ENCODE measurements around the gene CNIH3.

CNIH3 gene

DNA sequence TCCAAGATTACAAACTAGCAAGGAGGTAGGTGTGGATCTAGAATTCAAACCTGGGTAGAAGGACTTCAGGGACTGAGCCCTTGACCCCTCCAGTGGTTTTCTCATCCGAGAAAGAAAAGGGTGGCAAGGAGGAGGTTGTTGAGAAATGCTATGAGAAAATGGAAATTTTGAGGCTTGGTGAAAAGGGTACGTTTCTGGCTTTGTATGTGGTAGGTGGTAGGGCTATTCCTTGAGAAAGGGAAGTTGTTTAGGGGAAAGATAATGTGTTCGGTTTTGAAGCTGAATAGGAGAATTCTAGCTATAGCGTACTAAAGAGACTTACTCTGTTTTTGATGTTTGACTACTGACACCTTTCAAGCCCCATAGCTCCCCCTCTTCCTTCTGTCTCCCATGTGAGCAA lies 133.8 kb downstream of the CNIH3 start:
- DNase-seq = no peak

DNA sequence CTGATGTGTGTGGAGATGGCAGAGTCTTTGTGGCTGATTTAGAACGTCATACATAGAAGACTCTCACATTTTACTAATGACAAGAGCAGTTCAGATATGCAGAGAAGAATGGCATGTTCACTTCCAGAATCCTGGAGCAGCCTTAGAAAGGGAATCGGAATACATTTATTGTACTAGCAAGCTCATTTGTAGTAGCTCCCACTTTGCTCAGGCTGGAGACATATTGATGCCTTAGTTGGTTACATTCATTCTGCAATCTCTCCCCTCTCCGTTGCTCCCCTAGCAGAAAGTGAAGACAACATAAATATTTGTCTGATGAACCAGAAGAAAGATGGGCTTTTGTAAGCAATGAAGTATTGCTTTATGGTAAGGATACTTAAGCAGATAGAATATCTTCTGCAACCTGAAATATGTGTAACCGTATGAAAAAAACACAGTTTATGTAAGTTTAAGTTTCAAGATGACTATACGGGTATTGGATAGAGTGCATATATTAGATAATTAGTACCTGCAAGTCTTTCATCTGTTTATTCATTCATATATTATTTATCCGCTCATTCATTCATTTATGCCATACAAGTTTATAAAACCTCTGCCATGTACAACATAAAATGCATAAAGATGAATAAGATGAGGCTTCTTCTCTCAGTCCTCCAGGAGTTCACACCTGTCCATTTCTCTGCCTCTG lies 135.7 kb downstream of the CNIH3 start:
- no peak for DNase-seq

DNA sequence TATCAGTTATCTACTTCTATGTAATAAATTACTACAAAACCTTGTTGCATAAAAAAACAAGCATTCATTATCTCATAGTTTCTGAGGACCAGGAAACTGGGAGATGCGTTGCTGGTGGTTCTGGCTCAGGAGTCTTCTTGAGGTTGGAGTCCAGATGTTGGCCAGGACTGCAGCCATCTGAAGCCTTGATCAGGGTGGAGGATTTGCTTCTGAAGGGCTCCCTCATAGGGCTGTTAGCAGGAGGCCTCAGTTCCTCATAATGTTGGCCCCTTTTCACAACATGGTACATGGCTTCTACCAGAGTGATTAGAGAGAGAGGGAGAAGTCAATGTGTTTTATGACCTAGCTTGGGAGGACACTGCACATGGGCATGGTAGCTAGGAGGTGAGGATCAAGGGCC lies 137.4 kb downstream of the CNIH3 start:
- no peak for DNase-seq

DNA sequence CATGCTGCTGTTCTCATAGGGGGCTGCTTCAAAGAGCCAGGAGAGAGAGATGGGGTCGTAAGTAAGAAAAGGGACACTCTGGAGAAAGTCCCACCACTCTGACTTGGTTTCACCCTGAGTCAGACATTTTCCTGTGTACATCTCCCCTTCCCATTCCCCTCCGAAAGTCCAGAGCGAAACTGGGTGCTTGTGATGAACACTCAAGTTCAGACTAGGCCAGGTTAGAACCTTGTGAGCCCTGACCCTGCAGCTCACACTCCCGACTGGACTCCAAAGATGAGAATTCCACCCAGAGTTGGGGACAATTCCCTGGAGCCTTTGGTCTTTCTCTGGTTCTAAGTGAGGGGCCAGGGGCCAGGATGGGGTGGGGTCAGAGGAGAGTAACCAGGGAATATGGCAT lies 139.5 kb downstream of the CNIH3 start:
- DNase-seq = no peak

DNA sequence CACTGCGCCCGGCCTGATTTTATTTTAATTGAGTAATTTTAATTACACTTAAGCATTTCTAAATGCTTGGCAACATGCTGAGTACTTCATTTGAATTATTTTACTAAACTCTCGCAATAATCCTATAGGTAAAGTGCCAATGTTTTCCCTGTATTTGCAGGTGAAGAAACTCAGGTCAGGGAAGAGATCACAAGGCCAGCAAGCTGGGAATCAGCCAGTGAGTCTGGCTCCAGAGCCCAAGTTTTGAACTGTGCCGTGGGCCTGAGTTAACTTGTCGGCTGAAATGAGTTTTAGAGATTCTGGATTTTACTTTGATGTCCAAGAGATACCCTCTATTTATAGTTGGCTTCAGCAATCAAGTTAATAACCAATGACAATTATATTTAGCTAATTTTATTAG lies 141.4 kb downstream of the CNIH3 start:
- no peak for DNase-seq

DNA sequence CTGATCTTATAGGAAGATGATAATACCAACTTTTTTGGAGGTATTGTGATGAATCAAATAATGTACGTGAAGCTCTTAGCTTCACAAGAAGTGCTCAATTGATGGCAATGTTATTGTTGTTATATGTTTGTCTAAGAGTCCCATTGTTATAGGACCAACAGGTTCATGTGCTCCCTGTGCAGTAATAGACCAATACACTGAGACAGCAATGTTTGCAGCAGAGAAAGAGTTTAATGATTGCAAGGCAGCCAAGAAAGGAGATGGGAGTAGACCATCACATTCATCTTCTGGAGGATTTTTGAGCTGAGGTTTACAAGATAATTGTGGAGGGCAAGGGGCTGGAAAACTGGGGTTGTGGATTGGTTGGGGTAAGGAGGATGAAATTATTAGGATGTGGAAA lies 143.0 kb downstream of the CNIH3 start:
- no peak for DNase-seq

DNA sequence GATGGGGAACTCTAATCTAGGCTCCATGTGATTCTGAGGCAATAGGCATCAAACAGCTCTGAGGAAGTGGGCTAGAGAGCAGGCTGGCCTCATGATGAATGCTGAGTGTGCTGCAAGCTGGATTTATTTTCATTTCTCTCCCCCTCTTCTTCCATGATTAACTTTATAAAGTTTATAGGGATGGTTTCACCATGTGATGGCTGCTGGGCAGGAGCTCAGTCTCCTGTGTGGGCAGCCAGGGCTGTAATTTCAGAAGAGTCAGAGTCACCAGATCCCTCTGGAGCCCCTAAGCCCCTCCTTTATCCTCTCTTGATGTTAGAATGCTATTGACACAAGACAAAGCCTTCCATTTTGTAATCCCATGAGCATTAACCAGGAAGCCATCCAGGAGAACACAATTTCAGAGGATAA lies 143.6 kb downstream of the CNIH3 start:
- no peak for DNase-seq

DNA sequence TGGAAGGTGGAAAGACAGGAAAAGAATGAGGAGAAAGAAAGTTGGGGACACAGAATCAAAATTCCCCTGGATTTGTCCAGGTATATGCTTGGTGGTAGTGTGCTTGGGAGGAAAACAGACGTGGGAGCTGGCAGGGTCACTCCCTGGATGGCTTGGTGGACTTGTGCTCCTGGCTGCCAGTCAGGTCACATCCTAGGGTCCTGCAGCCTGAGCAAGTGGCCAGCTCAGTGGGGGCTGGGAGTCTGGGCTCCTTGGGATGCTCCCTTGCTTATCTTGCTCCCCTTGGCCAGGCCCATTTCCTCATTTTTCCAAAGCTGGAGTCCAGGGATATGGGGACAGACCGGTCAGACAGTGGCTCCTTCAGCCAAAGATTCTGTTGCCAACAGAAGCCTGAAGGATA lies 144.0 kb downstream of the CNIH3 start:
- DNase-seq = no peak

DNA sequence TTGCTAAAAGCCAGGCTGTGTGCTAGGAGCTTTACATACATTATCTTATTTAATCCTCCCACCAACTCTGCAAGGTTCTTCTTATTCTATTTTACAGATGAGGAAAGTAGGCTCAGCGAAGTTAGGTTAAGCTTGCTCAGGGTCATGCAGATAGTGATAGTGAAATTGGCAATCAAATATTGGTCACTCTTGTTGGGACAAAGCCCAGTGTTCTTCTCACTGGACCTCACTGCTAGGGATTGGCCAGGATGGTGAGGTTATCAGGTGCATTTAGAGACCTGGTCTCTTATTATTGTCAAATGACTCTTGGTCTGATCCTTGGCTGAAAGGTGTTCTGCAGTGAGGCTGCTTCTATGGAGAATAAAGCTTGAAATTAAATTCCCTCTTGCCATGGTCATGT lies 145.1 kb downstream of the CNIH3 start:
- no peak for DNase-seq

DNA sequence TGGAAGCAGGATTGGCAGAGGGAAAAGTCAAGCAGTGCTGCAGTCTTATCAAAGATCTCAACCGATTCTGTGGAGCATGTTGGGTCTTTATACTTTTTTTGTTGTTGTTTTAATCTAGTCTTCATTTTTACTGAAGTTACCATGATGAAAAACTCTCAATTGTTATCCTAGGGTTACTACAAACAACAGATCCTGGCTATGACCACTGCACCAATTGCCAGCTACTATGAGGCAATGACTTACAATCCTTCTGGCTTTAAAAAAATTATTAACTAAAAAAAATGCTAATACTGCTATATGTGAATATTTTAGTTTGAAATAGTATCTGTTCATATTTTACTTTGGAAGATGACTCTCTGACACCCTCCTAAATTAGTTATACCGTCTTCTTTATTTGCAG lies 145.9 kb downstream of the CNIH3 start:
- no peak for DNase-seq

DNA sequence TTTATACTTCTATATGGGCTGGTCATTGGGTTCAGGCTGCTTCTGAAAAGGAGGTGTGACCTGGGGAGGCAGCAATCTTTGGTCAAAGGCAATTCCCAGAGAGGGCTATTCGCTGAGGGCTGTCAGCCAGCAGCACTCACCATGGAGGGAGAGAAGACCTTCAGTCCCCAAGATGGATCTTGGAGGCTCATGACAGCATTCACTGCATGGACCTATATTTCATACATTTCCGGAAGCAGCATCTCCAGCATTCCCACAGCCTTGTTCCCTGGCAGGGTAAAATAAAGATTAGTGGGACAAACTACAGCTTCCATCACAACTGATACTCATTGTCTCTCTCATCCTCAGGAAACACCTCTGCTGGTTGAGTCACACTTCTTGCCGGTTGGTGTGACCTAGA lies 146.6 kb downstream of the CNIH3 start:
- no peak for DNase-seq

DNA sequence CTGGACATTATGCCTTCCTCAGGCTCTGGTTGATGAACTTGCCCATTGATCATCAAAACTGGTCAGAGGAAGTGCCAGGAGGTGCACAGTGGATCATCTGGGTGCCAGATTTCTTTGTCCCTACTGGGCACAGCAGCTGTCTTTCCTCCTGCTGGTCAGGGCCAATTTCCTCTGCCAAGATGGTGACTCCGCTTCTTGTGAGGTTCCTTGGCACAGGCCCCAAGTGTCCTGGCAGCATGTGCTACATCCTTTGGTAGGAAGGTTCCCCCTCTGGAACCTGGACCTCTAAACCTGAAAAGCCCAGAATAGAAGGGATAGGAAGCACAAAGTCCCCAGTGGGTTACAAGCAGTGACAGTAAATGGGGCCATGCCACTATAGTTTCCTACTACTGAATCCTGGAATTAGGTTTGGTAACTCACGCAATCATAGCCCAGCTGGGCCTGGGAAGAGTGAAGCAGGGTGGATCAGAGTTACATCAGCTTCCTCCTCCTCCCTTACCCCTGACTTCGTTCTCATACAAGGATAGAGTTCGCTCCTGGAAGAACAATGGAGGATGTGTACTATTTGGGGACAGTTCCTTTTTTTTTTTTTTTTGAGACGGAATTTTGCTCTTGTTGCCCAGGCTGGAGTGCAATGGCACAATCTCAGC lies 147.1 kb downstream of the CNIH3 start:
- no peak for DNase-seq

DNA sequence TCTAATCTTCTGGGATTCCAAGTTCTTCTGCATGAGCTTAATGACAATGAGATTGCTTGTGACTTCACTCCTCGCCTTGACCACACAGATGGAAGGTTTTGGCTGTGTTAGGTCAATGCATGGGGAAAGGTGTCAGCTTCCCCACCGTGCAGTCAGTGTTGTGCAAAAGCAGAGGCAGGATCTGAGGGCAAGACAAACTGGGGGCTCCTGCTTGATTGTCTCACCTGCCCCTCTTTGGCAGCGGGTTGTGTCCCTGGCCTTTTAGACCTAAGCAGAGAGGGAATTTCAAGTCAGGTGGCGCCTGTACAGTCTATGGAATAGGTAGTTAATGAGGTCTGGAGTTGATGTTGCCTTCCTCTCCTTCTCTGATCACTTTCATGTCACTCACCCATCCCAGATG lies 150.1 kb downstream of the CNIH3 start:
- no peak for DNase-seq

DNA sequence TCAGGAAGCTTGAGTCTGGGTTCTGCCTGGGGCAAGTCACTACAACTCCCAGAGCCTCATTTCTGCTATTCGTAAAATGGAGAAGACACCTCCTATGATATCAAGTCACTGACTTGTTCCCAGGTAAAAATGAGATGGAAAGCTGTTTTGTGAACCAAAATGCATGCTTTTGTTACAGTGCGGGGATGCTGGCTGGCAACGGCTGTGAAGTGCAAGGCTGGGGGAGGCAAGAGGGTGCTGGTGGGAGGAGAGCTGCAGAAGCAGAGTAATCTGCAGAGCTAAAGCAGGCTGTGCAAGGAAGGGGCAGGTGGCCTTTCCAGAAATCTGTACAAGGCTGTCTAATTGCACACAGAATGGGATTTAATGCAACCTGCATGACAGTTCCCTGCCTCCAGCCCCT lies 150.9 kb downstream of the CNIH3 start:
- DNase-seq = no peak

DNA sequence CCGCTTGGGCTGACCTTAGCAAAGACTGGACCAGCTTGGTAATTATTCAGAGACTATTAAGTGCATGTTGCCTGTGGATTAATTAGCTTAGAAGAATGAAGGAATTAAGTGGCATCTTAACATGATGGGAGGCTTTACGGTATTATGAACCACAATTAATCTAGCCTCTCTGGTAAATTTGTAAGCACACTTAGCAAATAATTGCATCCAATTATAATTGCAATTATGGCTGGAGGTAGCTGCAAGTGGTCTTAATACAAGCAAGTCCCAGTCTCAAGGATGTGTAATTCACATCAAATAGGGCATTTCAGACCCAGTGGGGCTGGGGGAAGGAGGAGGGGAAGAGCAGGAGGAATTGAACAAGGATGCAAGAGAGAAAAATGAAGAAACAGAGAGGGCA lies 151.6 kb downstream of the CNIH3 start:
- no peak for DNase-seq

DNA sequence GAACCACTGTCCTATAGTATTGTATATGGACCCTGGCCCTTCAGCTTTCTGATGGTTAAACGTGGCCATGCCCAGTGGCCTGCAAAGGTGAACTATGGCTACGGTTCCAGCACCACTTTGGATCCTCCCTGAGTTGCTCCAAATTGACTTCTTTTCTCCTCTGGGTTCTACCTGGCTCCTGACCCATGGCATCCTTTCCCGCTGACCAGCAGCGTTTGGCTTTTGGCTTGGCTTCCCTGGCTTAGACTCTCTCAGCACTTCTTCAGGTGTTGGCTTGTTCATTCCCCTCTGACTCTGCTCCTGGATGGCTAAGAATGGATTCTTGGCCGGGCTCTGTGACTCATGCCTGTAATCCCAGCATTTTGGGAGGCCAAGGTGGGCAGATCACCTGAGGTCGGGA lies 152.9 kb downstream of the CNIH3 start:
- DNase-seq = no peak

DNA sequence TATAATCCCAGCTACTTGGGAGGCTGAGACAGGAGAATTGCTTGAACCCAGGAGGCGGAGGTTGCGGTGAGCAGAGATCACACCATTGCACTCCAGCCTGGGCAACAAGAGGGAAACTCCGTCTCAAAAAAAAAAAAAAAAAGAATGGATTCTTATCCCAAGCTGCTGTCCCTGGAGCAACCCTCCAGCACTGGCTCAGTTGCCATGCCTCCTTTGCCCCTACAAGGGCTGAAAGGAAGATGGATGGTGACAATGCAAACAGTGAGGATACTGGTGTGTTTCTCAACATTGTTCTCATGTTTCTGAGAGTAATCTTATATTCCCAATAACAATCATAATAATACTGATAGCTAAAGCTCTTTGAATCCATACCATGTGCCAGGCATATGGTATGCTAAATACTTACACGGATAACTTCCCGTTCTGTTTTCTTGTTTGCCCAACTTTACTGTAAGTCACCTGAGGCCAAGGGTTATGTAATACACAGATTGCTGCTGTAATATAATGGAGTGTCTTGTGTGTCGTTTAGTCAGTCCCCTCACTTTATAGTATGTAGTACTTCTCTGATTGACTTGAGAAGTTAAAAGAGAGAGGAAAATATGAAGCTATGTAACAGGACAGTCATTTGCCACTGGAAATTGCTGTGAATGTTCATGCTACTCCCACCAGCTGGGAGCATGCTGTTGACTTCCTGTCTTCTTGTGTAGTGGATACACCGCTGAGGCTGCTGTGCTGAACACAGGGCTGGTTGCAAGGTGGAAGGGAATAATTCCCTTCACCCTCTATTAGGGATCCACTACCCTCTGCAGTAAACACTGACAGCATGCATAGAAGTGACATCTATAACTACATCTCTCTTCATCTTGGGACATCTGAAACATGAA lies 153.6 kb downstream of the CNIH3 start:
- no peak for DNase-seq

DNA sequence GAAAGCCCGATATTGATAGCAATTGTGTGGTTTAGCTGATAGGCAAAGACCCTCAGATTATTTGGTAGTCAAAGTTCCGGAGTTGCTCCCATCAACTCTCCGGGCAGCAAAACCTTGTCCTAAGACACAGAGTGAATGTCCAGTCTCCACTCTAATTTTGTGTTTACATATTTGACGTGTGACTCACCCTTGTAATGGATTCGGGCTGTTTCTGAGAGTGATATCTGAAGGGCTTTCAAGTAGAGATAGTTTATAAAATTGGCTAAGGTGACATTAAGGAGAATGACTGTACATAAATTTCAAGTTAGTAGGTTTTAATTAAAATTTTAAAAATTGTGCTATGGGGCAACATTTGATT lies 154.2 kb downstream of the CNIH3 start:
- no peak for DNase-seq

DNA sequence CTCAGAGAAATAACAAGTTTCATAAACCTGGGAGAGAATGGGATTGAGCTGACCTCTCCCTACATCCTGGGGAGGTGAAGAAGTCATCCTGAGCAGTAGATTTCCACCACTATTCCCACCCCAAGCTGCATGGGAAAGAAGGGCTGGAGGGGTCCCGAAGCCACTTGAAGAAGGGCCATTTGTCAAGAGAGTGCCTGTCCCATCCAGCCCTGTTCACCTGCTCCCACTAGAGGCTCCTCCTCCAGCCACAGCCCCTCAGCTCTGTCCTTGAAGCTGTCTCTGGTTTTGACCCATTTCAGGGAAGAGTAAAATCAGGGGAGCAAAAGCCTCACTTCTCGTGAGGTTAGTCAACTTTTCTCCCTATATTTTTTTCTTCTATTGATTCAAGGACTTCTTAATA lies 157.5 kb downstream of the CNIH3 start:
- DNase-seq = no peak

DNA sequence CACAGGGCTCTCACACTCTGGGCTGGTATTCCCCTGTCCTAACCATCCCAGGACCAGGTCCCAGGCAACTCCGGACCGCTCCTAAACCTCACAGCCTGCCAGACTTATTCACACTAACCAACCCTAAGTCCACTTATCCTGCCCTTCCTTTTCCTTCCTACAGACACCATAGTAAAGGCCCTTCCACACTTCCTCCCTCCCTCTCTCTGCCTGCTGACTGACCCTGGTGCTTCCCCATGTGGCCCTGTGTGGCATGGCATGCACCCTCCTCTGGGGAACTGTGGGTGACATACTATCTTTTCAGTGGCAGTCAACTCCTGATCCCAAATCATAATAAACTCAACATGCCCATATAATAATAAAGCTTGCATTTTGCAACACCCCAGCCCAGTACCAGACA lies 158.3 kb downstream of the CNIH3 start:
- no peak for DNase-seq

DNA sequence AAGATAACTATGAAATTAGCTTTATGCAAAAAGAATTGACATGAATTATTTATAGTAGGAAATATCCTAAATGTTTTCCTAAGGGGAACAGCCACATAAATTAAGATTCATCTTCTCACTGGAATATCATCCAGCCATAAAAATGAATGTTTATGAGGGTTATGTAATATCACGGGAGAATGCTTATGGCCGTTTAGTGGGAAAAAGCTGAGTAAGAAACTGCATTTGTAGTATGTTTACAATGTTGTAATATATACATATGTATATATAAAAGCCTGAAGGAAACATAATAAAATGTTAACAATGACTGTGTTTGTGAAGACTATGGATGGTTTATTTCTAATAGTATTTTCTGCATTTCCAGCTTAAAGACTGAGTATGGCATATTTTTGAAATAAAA lies 161.1 kb downstream of the CNIH3 start:
- no peak for DNase-seq

DNA sequence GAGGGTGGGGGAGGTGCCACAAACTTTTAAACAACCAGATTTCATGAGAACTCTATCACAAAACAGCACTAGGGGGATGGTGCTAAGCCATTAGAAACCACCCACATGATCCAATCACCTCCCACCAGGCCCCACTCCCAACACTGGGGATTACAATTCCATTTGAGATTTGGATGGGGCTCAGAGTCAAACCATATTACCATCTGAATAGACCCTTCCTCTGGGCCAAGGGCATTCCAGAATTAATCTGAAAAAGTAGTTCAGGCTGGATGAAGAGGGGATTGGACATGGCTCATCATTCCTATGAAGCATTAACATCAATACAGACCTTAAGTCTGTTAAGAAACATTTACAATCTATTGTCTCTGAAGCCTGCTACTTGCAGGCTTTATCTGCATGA lies 163.4 kb downstream of the CNIH3 start:
- no peak for DNase-seq

DNA sequence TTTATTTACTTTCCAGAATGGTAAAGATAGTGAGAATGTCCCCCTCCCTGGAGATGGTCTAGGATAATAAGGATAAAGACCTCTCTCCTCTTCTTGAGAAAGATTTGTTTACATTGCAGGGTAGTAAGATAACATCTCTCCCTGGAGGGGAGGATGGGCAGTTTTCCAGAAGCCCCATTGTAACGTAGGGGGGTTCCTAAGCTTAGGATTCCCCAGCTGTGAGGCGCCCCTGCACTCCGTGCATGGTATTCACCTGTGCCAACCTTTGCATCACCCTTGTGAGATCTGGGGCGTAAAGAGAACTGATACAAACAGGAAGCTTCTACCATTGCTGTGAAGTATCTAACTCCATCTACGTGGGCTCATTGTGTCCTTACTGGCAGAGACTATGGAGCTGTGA lies 164.6 kb downstream of the CNIH3 start:
- DNase-seq = no peak

DNA sequence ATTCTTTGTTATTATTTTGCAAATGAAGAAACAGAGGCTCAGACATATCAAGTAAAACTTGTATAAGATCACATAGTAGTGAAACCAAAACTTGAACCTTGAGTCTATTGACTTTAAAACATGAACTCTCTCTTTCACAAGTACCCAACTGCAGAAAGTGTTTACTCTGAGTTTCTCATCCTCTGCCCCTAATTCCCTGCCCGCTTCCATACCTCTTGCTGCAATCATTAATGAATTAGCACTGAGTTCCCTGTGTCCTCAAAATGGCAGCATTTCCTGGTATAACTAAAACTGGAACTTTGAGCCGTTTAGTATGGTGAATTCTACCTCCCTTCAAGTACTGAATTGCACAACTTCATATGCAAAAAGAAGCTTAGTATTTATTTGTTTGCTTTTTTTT lies 165.7 kb downstream of the CNIH3 start:
- DNase-seq = no peak

All from stimulated activated naive CD4-positive, alpha-beta T cell (primary cell).